GM21528 (cell line): ENCODE measurements around the gene LHFPL6.
A peak's percentile ranks its signal among the peaks of the same experiment; 100 is the strongest.

Experiments
- ATAC-seq: cut with Tn5 transposase; IDR thresholded peaks from one replicate; pipeline ENCODE4 v1.9.1; 2021; ENCODE audit warnings: mild to moderate bottlenecking, moderate library complexity; ENCODE audit not compliant: unreplicated experiment, low FRiP score

LHFPL6 gene

DNA sequence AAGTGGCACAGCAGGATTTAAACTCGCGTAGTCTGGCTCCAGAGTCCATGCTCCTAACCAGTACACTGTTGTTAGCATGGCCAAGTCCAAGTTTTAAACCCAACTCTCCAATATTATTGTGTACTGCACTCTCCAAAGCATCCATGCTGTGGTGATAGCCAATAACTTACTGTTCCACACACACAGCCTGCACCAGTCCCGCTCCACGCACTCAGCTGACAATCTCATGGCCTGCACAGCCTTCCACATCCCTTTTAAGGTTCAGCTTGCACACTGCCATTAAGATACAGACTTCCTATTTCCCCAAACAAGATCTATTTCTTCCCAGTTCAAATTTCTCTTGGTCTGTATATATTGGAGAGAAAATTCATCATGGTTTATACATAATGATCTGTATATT is 80.7 kb downstream of the LHFPL6 start:
- ATAC-seq: no peak

DNA sequence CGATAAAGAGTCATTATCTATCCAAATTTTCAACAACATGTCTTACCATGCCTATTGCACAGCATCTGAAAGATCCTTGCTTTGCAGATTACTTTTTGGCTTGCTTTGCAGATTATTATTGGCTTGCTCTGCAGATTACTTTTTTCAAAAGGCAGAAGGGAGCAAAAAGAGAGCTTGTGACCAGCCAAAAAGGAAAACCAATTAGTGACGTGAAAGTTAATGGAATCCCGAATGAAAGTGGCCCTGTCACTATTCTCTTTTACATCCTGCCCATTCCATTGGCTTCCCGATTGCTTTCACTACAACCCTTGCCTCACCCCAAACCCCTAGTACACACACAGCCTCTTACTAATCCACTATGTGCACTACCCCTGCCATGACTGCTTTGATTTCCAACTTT is 81.3 kb downstream of the LHFPL6 start:
- ATAC-seq: no peak

DNA sequence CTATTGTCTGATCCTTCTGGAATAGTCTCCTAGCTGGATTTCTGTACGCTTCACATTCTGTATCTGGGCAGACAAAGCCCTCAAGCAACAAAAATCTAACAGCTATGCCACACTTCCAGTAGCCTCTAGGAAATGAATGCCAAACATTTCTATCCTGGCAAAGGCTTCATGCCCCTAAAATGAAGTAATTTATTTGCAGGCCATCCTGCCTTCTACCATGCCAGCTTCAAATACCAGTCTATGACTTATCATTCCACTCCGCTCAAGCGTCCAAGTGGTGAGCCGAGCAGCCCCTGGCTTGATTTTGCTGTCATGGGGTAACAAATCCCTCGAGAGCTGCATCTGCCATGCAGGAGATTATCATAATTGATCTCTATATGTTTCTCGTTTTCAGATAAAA is 86.9 kb downstream of the LHFPL6 start:
- ATAC-seq: no peak

- no peak for ATAC-seq
Observed at GRCh38 chr13:39515224-39515714, 87.7 kb downstream of the LHFPL6 start.

DNA sequence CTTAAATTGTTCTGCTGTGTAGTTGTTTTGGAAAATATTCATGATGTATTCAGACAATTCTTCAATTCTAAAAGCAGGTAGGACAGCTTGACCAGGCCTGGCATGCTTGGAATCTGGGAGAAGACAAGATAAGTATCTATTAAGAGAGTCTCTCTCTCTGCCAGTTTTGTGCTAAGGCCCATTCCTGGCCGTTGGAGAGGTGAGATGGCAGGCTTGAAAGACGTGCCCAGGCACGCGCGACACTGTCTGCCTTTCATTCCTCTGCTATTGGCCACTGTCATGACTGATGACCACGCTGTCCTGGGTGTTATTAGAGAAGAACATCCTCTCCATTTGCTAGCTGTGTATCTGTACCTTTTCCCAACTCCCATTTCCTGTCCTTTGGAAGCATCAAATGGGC is 90.3 kb downstream of the LHFPL6 start:
- ATAC-seq: no peak

GRCh38 chr13:39510316-39510695 is 92.7 kb downstream of the LHFPL6 start:
- ATAC-seq: peak; percentile 63

DNA sequence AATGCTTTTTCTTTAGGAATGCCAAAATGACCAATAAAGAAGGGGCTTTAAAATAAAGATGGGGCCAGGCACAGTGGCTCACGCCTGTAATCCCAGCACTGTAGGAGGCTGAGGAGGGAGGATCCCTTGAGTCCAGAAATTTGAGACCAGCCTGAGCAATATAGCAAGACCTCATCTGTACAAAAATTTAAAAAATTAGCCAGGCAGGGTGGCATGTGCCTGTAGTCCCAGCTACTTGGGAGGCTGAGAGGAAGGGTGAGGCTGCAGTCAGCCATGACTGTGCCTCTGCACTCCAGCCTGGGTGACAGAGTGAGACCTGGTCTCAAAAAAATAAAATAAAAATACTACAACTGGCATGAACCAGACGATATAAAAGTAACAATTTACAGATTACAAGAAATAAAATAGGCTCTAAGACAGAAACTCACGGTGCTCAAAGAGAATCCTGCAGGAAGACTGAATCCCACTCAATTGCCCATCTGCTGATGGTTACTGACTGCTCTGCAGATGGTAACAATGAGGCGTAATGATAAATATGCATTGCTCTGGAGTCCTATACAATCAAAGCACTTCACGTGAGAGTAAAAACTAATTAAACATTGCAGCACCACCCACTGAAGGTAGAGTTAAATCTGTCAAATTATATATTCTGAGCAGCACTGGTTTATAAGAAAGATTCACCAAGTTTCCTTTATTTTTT is 93.2 kb downstream of the LHFPL6 start:
- no peak for ATAC-seq

DNA sequence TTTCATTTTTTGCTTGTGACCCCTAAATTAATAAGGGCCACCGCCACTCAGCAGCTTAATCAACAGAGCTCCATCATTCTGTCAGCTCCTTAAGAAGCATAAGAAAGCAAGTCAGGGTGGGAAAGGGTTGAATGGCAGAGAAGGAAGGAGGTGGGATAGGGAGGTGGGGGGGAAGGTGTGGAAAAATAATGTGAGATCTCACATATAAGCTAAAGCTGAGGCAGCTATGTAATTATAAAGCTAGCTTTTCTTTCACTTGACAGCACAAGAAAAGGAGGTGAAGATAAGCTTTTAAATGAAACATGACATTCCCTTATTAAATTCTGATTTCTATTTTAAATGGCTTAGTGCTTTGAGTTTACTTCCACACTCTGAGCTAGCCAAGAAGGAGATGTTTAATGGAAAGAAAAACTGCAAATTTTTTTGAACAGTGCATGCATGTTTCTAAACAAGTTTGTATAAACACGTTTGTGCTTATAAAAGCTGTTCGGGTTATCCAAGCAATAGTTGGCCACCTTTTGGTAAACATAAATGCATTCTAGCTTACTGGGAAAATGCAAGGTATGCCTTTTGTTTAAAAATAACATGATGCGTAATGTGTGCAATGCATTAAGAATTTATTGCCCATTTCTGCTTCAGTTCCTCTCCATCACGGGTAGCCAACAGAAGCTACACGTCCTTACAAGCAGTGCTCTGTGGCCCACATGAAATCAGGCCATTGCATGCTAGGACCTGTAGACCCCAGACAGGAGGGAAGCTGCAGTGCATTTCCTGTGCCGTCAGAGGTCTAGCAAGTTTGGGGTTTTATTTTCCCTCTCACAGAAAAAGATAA is 96.2 kb downstream of the LHFPL6 start:
- no peak for ATAC-seq

- ATAC-seq: no peak
Observed at GRCh38 chr13:39505151-39505550, 97.8 kb downstream of the LHFPL6 start.

- ATAC-seq: no peak
Observed at GRCh38 chr13:39503048-39503447, 99.9 kb downstream of the LHFPL6 start.

GRCh38 chr13:39501702-39502324 is 101.2 kb downstream of the LHFPL6 start:
- no peak for ATAC-seq

GRCh38 chr13:39499604-39500003 is 103.4 kb downstream of the LHFPL6 start:
- ATAC-seq: no peak

GRCh38 chr13:39498471-39499114 is 104.4 kb downstream of the LHFPL6 start:
- no peak for ATAC-seq

GRCh38 chr13:39496506-39496905 is 106.5 kb downstream of the LHFPL6 start:
- no peak for ATAC-seq

DNA sequence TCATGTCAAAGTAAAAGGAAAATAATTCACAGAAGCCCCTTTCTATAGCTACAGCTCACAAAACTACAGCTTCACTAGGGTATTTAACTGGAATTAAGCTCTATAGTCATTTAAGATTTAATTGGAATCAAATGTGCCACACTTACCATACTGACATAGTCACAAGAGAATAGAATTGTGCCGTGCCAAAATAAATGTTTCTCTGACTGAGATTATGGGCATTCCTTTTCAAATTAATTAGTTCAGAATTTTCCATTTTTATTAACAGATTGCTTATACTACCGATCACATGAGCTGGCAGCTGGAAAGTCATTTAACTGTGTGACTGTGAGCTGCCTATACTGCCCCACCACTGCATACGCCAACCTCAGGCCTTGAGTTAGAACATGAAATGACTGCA is 108.4 kb downstream of the LHFPL6 start:
- ATAC-seq: no peak

DNA sequence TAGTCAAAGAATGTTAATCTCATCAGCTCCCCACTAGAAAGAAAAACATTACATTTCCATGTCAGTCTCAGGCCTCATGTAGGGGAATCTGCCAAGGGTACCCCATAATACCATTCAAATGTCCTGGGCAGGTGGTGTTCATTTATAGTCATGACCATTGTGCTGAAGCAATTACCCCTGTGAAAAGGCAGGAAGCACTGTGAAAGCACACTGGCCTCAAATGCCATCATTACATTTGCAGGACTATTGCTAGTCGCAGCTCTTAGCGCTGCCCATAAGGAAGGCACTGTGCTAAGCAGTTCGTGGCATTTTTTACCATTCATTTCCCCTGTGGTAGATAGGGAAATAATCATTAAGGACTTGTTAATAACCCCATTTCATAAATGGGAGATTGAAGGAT is 109.0 kb downstream of the LHFPL6 start:
- no peak for ATAC-seq

DNA sequence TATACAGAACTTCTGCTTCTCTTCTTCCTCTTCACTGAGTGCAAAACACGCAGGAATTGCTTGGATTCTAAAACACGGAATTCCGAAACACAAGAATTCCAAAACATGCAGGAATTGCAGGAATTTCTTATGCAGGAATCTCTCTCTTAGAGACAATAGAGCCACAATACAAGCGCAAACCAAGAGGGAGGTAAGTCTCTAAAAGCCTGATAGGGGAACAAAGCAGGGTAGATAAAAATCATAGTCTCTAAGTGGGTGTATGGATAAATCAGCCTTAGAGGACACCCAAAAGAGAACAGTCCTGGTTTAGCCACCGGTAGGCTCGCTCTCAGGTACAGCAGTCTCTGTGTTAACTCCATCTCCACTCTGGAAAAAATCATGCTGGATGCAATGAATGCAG is 112.9 kb downstream of the LHFPL6 start:
- no peak for ATAC-seq

- ATAC-seq: no peak
Observed at GRCh38 chr13:39486758-39487157, 116.2 kb downstream of the LHFPL6 start.

DNA sequence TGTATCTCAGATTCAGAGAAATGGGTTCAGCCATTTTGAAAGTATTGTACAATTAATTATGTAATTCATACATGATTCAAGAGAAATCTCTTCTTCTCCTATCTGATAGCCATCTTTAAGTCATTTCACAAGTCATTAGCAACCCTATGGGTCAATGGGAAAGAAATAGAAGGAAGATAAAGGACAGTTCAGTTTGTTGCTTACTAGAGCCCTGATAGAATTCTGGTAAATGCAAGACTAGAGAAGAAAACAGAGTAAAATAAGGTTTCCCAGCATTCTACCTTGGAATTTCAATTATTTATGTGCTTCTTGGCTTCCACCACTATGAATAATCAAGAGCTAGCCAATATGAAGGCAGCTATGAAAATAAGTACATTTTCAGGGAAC is 117.7 kb downstream of the LHFPL6 start:
- no peak for ATAC-seq

GRCh38 chr13:39484506-39485313 is 118.3 kb downstream of the LHFPL6 start:
- ATAC-seq: no peak
